Body of pancreas (tissue), 4 donors: ENCODE data around the gene FGF14. TPM values are rescaled to one million over a fixed set of nuclear protein-coding genes. Genes with fewer than 3 reads are reported as not detected.

Experiments
- ATAC-seq: fragments of 150-250 bp; one replicate; pipeline ENCODE4 v1.9.1; 2016
- DNase-seq, 4 donors: peaks; one replicate each; pipeline ENCODE4 v3.0.0-alpha.2; 2019
- H3K27ac ChIP-seq, 4 donors: fragments of 200-600 bp; sonication (generic); 1 replicate in 3 of 4; 2 replicates in 1 of 4; pipeline versions ENCODE4 v1.5.1 to v1.6.1; 2016 to 2019; ENCODE audit warnings: mild to moderate bottlenecking in 1 of 4, mixed read lengths in 1 of 4, moderate library complexity in 1 of 4
- H3K27me3 ChIP-seq, 2 donors: fragments of 200-600 bp; sonication (generic); one replicate each; pipeline ENCODE4 v1.6.0; 2016; ENCODE audit warnings: mild to moderate bottlenecking in 1 of 2
- H3K36me3 ChIP-seq, 2 donors: fragments of 200-600 bp; sonication (generic); replicated peaks in 1 of 2; 2 replicates each; pipeline ENCODE4 v1.5.1; 2016; ENCODE audit warnings: low read depth in 2 of 2; ENCODE audit not compliant: insufficient read depth in 1 of 2
- H3K4me1 ChIP-seq: fragments of 200-600 bp; sonication (generic); one replicate; pipeline ENCODE4 v1.6.0; 2016
- H3K4me3 ChIP-seq, 2 donors: fragments of 200-600 bp; sonication (generic); 1 replicate in 1 of 2; 2 replicates in 1 of 2; pipeline ENCODE4 v1.5.1; 2016 to 2019
- H3K9me3 ChIP-seq, 3 donors: fragments of 200-600 bp; sonication (generic); 1 replicate in 2 of 3; 2 replicates in 1 of 3; pipeline ENCODE4 v1.5.1; 2016
- CTCF ChIP-seq, 7 experiments: fragments of 450-650 bp in 4 of 7; fragments of 200-600 bp in 3 of 7; sonication (generic) in 3 of 7; IDR thresholded peaks; one replicate each; pipeline ENCODE4 v1.5.1; 2016 to 2019; ENCODE audit warnings: antibody characterized with exemption in 7 of 7
- POLR2A ChIP-seq, 3 donors: fragments of 450-650 bp; IDR thresholded peaks; one replicate each; pipeline ENCODE4 v1.6.1; 2016; ENCODE audit warnings: antibody characterized with exemption in 3 of 3, mild to moderate bottlenecking in 2 of 3
- WGBS, 2 donors: methylation state at CpG; one replicate each; pipeline ENCODE4 v1.1.5; 2017; 5-methylcytosine and 5-hydroxymethylcytosine counted together
- intact Hi-C: fragments of 100-400 bp; cut with DNase I; formaldehyde crosslinking; loops from one replicate; pipeline ENCODE4 v1.15.1; 2023
- total RNA-seq, 2 donors: library from RNA; depleted of rRNA; stranded (reverse); fragments of >200 nt; gene quantifications; one replicate each; pipeline ENCODE4 v1.1.0, GENCODE V29; 2016

Gene FGF14
- total RNA-seq, 2 donors from 2014 or later, result under 0.01 to 0.52 TPM

- intact Hi-C loops, result no loop called here
- 0 to 3% methylated on average over 1 of the region's 1 CpG for WGBS, 2 donors
- DNase-seq, result peak in 2 of 4 donors; percentile 13 to 33
- TF ChIP-seq POLR2A (IDR thresholded peaks at IDR 0.05), result no peak
- peak in 6 of 7 experiments; percentile 12 to 51 (median 40) for TF ChIP-seq CTCF (IDR thresholded peaks at IDR 0.05)
- H3K27ac ChIP-seq, result no peak overlapping the region
- peak; percentile 63 for ATAC-seq
- H3K27me3 ChIP-seq, result no peaks in the 10 kb centered on the region
- H3K4me1 ChIP-seq, result no peaks in the 10 kb centered on the region
- no peaks in the 10 kb centered on the region for H3K36me3 ChIP-seq
- H3K4me3 ChIP-seq, result no peak overlapping the region
- H3K9me3 ChIP-seq, result no peaks in the 10 kb centered on the region
Observed at GRCh38 chr13:101942038-101942437, 459.8 kb downstream of the FGF14 start.

GRCh38 chr13:101941095-101941783 is 460.6 kb downstream of the FGF14 start:
- Histone ChIP-seq H3K27me3 (no peaks in the 10 kb centered on the region), H3K4me3 (no peak overlapping the region), H3K4me1 (no peaks in the 10 kb centered on the region), H3K36me3 (no peaks in the 10 kb centered on the region), H3K27ac (no peak overlapping the region), H3K9me3 (no peaks in the 10 kb centered on the region)
- intact Hi-C loops, result no loop called here
- TF ChIP-seq POLR2A (IDR thresholded peaks at IDR 0.05), result no peak
- TF ChIP-seq CTCF (IDR thresholded peaks at IDR 0.05), result peak in 1 of 7 experiments; percentile 11
- no peak for DNase-seq
- ATAC-seq, result no peak
- 41 to 44% methylated on average over 2 of the region's 2 CpGs for WGBS, 2 donors

DNA sequence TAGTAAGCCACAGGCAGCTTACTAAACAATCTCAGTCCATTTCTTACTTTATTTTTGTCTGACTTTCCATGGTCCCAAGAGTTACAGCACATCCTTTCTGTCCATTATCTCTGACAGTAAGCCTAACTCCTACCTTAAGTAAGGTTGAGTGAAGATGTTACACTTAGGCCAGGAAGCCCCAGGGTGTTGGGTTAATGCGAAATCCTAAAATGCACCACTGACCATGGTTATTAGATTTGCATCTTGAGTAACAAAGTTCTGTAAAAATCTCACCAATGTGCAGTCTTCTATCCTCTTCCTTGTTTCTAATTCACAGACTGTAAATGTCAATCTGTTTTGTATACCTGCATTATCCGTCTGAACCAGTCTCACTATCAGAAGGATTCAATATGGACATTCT is 462.5 kb downstream of the FGF14 start:
- Histone ChIP-seq H3K4me1 (no peaks in the 10 kb centered on the region), H3K36me3 (no peaks in the 10 kb centered on the region), H3K27ac (no peak overlapping the region), H3K4me3 (no peak overlapping the region), H3K9me3 (no peaks in the 10 kb centered on the region), H3K27me3 (no peaks in the 10 kb centered on the region)
- 32 to 60% methylated on average over 2 of the region's 2 CpGs for WGBS, 2 donors
- DNase-seq, result no peak
- no peak for TF ChIP-seq POLR2A (IDR thresholded peaks at IDR 0.05)
- TF ChIP-seq CTCF (IDR thresholded peaks at IDR 0.05), result no peak
- intact Hi-C loops, result no loop called here
- no peak for ATAC-seq

GRCh38 chr13:101935828-101936227 is 466.0 kb downstream of the FGF14 start:
- no peak overlapping the region for H3K27ac ChIP-seq
- intact Hi-C loops, result no loop called here
- no peaks in the 10 kb centered on the region for H3K27me3 ChIP-seq
- DNase-seq (no peak), ATAC-seq (no peak)
- WGBS, 2 donors, result 76 to 77% methylated on average over 2 of the region's 2 CpGs
- H3K9me3 ChIP-seq, result no peaks in the 10 kb centered on the region
- H3K4me1 ChIP-seq, result no peaks in the 10 kb centered on the region
- H3K4me3 ChIP-seq, result no peak overlapping the region
- H3K36me3 ChIP-seq, result no peaks in the 10 kb centered on the region
- no peak for TF ChIP-seq CTCF (IDR thresholded peaks at IDR 0.05)
- TF ChIP-seq POLR2A (IDR thresholded peaks at IDR 0.05), result no peak

GRCh38 chr13:101931186-101931585 is 470.7 kb downstream of the FGF14 start:
- TF ChIP-seq POLR2A (IDR thresholded peaks at IDR 0.05) (no peak), CTCF (IDR thresholded peaks at IDR 0.05) (no peak)
- Histone ChIP-seq H3K27me3 (no peaks in the 10 kb centered on the region), H3K4me3 (no peak overlapping the region), H3K4me1 (no peaks in the 10 kb centered on the region), H3K36me3 (no peaks in the 10 kb centered on the region), H3K9me3 (no peaks in the 10 kb centered on the region), H3K27ac (no peak overlapping the region)
- WGBS, 2 donors, result 37 to 43% methylated on average over 3 of the region's 3 CpGs
- DNase-seq, result no peak
- intact Hi-C loops, result no loop called here
- no peak for ATAC-seq
